GM19035 (cell line): ENCODE results near the gene PRICKLE1.

Experiments used
- ATAC-seq: cut with Tn5 transposase; IDR thresholded peaks from one replicate; pipeline ENCODE4 v1.9.1; 2021; ENCODE audit not compliant: unreplicated experiment

PRICKLE1 gene

DNA sequence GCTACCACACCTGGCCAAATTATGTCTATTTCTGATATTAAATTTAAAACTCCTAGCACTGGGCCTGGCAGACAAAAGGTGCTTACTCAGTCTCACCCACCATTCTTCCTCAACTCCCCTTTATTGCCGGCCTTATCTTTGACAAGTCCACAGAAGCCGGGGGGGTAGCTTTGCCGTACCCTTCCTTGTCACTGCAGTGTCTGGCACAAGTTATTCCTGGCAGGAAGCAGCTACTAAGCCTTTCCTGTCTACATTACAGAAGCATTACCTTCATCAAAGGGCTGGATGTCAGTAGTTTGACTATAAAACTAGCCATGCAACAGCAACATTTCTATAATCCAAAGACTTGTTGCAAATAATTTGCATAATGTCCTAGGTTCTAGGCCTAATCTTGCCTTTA, 127.1 kb downstream of the PRICKLE1 start:
- ATAC-seq = no peak

DNA sequence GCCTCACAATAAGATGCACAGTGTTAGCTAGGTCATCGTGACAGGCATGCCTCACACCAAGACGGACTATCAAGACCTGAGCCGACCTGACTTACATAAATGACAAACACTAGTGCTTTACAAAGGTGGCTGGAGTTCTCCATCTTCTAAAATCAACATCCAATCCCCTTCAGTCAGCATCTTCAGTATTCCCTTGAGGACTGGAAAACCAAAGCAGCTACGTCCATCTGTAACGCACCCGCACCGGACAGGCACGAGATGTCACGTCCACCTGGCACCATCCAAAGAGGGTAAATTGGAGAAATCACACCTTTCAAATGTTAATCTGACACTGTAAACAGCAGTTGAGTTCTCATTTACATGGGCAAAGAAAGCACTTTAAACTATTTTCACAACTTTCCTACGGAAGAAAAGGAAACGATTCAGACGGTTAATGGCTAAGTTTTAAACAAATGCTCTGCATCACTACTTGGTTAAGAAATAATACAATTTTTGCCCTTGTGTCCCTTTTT, 130.2 kb downstream of the PRICKLE1 start:
- ATAC-seq = no peak

DNA sequence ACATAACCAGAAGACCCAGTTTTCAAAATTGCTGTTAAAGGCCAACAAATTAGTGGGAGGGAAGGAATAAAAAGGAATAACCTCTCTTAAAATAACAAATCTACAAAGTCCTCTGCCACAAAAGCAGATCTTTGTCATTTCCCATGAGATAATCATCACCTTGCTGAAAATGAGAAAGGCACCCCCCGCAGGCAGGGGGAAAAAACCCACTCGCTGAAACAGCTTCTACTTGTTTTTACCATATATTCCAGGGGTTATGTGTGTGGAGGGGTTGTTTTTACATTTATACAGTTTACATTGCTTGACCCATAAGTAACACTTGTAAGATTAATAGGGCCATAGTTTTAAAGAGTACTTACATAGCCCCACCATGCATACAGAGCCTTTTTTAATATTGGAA, 131.0 kb downstream of the PRICKLE1 start:
- ATAC-seq = no peak

DNA sequence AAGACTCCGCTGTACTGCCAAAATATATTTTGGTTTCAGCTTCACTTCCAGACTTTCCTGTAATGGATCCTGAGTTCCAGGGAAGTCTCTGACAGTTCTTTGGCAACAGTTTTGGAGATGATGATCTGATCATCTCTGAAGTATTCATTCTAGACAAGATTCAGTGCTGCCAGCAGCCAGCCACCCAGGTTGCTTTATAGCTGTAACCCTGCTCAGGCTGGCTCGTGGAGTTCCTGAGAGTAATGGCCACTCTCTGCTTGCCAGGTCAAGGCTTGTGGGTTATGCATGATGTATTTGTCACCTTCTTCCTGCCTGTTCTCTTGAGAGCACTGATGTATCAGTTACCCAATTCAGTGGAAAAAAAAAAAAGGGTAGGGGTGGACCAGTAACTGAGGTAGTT, 139.3 kb downstream of the PRICKLE1 start:
- ATAC-seq = no peak

DNA sequence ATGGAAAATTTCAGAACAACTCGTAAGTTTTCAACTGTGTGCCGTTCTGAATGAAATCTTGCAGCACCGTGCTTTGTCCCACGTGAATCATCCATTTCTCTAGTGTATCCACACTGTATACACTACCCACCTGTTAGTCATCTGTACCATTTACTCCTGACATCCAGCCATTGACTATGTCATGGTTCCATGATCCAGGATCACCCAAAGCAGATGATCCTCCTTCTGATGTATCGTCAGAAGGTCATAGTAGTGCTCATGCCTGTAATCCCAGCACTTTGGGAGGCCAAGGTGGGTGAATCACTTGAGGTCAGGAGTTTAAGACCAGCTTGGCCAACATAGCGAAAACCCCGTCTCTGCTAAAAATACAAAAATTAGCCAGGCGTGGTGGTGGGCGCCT, 140.7 kb downstream of the PRICKLE1 start:
- ATAC-seq = no peak

DNA sequence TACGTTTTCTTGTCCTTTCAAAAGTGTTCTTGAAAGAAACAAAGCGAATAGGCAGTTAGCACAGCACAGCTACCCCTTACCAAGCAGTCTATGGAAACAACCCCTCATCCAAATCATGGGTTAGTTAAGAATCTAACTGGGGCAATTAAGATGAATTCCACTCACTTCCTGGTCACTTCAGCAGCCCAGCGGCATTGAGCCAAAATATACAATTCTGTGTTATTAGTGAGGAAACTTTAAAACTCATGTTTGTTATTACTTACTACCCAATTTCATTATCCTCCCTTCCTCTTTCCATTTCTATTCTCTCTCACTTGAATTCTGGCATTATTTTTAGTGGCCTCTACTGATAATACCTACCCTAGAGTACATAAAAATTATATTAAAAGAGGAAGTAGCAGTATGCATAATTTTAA, 142.2 kb downstream of the PRICKLE1 start:
- ATAC-seq = no peak

DNA sequence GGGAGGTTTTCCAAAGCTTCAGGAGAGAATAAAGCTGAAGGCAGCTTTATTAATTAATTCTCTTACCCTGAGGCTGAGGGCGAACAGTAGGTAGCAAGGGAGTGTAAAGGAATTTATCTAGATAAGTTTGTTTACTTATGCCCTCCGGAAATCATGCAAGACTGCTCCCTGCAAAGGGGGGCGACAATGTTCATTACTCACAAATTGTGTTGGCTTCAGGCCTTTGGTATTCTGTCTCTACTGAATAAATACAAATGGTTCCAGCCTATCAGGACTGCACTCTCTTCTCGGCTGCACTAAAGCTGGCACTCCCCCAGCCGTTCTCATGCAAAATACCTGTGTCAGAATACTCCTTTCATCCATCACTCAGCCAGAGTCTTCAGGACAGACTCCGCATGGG, 142.8 kb downstream of the PRICKLE1 start:
- ATAC-seq = no peak

DNA sequence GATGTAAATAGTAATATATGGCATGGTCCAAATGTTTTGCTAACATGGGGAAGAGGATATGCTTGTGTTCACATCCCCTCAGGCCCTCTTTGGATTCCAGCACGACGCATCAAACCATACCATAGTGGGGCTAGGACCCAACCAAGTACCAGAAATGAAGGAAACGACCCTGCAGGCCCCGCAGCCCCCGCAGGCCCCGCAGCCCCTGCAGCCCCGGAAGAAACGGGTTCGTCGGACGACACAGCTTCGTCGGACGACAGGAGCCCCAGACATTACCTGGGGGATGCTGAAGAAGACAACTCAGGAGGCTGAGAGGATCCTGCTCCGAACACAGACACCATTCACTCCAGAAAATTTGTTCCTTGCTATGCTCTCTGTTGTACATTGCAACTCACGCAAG, 143.7 kb downstream of the PRICKLE1 start:
- ATAC-seq = no peak

DNA sequence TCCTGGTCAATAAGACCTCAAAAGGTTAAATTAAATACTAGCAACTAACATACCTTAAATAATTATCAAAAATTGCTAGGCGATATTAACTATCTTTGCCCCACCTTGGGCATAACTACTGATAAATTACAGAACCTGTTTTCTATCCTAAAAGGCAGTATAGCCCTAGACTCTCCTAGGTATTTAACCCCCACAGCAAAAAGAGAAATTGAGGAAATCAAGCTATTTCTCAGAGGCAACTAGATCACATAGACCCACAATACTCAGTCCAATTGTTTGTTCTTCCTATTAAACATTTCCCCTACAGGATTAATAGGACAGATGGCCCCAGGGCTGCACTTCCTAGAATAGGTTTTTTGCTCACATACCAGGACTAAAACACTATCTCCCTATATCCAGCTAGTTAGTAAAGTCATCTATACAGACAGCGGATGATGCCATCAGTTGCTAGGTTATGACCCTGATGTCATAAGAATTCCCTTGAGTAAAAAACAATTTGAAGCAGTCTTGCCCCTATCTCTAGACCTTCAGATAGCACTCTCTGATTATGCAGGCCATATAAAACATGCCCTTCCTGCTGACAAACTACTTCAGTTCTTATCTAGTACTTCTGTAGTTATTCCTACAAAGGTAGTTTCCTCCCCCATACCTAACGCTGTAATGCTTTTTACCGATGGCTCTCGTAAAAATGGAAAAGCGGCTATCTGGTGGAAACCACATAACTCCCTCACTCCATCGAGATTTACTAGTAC, 145.2 kb downstream of the PRICKLE1 start:
- no peak for ATAC-seq

DNA sequence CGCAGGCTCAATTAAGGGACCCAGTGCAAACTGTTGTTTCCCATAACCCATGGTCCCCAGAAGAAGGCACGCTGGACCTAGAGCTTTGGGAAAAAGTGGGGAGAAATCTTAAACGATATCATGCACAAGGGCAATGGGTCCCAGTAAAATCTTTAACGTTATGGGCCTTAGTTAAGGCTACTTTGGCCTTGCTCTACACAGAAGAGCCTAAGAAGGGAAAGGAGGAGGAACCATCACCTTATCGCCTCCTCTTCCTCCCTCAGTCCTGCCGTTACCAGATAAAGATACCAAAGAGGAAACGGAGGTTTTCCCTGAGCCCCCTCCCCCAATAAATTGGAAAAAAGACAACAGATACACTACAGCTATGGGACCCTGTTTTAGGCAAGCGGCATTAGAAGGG, 146.7 kb downstream of the PRICKLE1 start:
- no peak for ATAC-seq

DNA sequence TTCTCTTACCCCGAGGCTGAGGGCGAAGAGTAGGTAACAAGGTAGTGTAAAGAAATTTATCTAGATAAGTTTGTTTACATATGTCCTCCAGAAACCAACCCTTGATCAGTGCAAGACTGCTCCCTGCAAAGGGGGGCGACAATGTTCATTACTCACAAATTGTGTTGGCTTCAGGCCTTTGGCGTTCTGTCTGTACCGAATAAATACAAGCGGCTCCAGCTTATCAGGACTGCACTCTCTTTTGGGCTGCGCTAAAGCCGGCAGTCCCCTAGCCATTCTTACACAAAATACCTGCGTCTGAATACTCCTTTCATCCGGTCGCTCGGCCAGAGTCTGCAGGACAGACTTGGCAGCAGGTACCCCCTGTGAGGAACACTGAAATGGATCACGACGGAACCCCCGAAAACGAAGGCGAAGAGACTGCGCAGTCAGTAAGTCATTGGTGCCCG, 147.2 kb downstream of the PRICKLE1 start:
- no peak for ATAC-seq

DNA sequence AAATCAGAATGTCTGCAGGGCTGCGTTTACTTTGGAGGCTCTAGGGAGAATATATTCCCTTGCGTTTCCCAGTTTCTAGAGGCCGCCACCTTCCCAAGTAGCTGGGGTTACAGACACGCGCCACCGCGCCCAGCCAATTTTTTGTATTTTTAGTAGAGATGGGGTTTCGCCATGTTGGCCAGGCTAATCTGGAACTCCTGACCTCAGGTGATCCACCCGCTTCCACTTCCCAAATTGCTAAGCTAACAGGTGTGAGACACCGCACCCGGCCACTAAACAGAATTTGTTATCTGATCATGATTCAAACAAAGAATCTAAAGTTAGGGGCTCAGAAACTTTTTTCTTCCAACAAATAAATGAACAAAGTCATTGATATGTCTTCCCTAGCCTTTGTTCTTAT, 148.9 kb downstream of the PRICKLE1 start:
- ATAC-seq = no peak

DNA sequence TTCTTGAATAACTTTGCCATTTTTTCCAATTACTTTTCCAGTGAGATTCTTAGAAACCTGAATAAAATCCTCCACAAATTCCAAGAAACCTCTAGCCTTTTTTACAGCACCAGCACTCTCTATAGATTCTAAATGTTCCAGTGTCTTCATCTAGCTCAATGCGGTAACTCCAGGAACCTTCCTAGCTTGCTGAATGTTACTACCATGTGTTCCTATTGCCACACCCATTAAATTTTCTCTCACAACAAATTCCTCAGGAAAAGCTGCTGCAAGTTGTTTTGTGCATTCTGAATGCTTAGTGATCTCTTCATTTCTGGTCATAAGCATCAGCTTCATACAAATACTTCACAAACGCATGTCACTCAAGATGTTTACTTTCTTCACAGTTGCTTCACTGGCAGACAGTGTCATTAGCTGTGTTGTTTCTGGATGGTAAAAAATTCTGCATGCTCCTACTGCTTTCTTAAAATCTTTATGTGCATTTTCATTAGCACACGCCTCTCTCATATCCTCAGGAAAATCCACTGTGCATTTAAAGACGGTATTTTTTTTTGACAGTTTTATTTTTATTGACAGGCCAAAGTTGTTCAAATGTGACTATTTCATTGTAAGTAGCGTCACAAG, 156.9 kb downstream of the PRICKLE1 start:
- no peak for ATAC-seq

DNA sequence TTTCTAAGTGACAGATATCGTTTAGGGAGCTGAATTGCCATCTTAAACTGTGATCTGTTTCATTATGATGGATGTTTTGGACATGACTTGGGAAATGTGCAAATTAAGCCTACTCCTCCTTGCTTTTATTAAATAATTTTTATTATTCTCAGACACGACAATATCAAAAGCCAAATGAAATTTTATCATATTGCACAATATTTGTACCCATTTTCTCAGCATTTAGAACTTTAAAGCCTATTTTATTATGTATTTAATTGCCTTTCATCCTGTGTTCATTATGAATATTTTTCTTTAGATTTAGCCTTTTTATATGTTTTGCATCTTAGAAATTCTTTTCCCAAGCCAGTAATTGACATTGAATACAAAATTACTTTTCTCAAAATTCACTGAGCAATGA, 160.7 kb downstream of the PRICKLE1 start:
- no peak for ATAC-seq

DNA sequence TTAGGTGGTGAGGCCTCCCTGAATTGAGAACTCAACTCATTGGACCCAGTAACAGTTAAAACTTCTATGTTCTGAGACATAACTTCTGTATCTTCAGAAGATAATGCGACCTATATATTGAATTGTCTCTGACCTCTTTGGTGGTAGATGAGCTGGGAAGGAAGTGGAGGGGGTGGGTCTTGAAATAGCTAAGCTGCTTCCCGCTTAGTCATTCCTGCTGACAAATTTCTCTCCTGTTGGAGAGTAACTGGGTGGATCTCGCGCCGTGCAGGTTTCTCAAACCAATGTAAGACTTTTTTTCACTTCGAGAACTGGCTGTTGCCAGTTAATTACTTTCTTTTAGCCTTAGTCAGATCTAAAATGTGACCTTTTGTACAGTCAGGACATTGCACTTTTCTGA, 162.8 kb downstream of the PRICKLE1 start:
- no peak for ATAC-seq

DNA sequence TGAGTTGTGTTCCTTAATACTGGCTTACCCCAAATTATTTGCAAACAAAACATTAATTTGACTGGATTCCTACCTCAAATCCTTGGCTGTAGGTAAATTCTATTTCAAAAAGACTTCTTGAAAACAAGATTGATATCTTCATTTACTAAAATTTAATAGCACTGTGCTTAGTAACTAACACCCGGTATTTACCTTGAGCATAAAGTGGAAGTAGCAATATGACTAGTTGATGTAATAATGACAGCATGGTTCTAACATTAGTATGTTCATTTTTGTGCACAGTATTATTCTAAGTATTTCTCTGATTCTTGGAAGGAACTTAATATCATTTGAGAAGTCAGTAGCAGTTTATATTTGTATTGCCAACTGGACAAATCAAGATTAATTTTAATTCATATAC, 166.8 kb downstream of the PRICKLE1 start:
- no peak for ATAC-seq

DNA sequence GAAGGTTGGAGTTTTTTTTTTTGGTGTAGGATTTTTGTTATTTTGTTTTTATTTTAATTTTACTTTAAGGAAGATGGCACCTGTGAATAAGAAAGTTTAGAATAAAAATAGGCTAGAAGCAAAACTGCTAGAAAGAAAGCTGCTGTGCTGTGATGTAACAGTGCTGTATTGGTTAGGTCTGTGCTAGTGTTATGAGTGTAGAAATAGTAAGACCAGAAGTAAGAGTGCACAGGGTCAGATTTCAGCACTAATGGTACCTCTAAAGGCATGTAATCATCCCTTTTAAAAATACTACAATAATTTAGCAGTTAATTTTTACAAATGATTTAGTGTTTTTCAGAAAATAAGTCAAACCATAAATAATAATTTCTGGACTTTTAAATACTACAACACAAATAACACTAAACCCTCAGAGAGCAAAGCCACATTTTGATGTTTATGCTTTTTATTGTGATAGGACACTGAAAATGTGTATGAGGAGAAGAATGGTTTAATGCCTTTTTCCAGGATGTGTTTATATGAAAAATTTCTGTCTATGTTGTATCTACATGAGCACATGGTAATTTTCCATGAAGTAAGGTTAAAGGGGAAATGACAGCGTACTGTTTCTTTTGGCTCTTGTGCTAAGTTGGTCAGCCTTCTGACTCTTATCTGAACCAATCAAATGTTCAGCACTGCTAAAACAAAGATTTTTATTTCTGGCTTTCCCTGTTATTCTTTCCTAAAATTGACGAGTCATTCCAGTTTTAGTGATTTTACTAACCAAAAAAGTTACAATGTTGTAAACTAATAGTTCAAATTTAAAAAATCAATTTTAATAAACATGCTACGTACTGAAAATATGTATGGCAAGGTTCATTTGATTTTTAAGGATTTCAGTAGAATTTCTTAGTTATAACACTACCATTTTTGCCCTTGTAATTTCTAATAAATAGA, 167.4 kb downstream of the PRICKLE1 start:
- peak; percentile 91 for ATAC-seq

DNA sequence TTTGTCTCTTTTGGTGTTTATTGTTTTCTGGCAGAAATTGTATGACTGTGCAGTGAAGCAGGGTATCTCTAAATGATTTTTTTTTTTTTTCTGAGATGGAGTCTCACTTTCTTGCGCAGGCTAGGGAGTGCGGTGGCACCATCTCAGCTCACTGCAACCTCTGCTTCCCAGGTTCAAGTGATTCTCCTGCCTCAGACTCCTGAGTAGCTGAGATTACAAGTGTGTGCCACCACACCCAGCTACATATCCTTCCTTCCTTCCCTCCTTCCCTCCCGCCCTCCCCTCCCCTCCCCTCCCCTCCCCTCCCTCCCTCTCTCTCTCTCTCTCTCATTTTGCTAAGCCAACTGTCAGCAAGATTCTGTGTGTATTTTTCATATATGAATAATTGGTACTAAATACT, 169.2 kb downstream of the PRICKLE1 start:
- ATAC-seq = no peak

DNA sequence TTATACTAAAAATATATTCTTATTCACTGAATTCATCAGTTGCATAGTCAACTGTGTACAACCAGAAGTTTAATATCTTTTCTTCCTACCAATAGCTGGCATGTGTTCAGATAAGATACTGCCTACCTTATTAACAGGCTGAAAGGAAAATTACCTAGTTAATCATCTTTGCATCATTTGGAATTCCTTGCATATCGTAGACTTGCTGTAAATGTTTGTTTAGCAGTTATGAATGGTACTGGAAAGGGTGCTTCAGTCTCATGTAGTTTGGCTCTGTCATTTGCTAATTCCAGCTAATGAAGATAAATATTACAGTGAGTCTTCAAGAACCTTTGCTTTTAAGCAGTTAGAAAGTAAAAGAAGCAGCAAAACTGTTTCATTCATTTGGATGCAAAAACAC, 179.2 kb downstream of the PRICKLE1 start:
- no peak for ATAC-seq

DNA sequence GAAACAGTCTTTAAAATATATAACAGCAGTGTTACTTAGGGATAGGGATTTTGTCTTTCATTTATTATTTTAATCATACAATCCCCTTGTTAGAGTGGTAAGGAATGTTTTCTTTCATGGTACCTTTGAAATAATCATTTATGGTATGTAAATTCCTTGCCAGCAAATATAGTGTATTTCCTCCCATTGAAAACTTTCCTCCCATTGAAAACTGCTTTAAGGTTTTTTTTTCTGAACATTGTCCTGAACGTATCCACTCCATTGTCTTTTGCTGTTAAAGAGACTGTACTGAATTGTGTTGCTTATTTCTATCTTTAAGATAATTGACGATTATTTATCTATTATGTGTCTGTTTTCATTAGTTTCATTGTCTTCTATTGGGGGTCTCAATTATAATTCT, 180.1 kb downstream of the PRICKLE1 start:
- no peak for ATAC-seq

DNA sequence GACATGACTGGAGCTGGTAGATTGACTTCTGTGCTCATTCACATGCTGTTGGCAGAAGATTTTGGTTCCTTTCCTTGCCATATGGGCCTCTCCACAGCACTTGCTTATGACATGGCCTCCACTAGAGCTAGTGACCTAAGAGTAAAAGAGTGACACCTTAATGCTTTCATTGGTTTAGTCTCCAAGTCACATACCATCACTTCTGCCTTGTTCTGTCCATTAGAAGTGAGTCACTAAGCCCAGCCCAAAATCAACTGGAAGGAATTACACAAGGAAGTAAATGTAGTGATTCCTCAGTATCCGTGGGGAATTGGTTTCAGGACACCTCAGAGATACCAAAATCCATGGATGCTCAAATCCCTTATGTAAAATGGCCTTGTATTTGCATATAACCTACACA, 182.2 kb downstream of the PRICKLE1 start:
- no peak for ATAC-seq
